ENCODE measurements around the gene TPSAB1. TPM values are rescaled to one million over a fixed set of nuclear protein-coding genes. Genes with fewer than 3 reads are reported as not detected.
"Not testable (repeated sequence)": the region's sequence is repeated elsewhere in the genome, so short reads cannot be mapped to it uniquely, and the experiment has no call there.

Gene TPSAB1
- total RNA-seq, 5 donors from 2014 or later (not counting 1 experiment from before 2014, with no cell fraction given): 0.39 to 1.6 (median 1.2) TPM; not detected in 2

GRCh38 chr16:1243907-1244850 is 3.7 kb downstream of the TPSAB1 start:
- H3K4me3 ChIP-seq (ENCODE audit: control insufficient read depth in 1 of 2, extremely low read depth in 1 of 2, low read length in 1 of 2); ATAC-seq (replicated peaks in 1 of 4); H3K9me3 ChIP-seq; H3K4me1 Mint-ChIP-seq; H3K27ac ChIP-seq (ENCODE audit: low read length); H3K4me3 Mint-ChIP-seq; H3K36me3 Mint-ChIP-seq; DNase-seq; H3K36me3 ChIP-seq (ENCODE audit: control insufficient read depth in 2 of 2, extremely low read depth in 1 of 2, insufficient read depth in 1 of 2, low read length in 1 of 2); POLR2A ChIA-PET; H3K27ac Mint-ChIP-seq; H3K9me3 Mint-ChIP-seq; CTCF ChIA-PET; H3K27me3 Mint-ChIP-seq: not testable (repeated sequence)
- WGBS (ENCODE audit: insufficient coverage): 69% methylated on average over 12 of the region's 32 CpGs
- Histone ChIP-seq H3K4me1 (ENCODE audit: control insufficient read depth in 1 of 2, extremely low read depth in 1 of 2, insufficient read depth in 2 of 2, low read length in 2 of 2) (peaks cover 0 to 11% of the 10 kb centered on the region in 2 experiments), H3K27me3 (replicated peaks in 1 of 2; ENCODE audit: control insufficient read depth in 2 of 2, extremely low read depth in 1 of 2, insufficient read depth in 2 of 2, low read length in 1 of 2) (peaks cover 0 to 24% of the 10 kb centered on the region in 2 experiments)

GRCh38 chr16:1244881-1245280 is 4.4 kb downstream of the TPSAB1 start:
- 60% methylated on average over 5 of the region's 12 CpGs for WGBS (ENCODE audit: insufficient coverage)
- ATAC-seq (replicated peaks in 1 of 4) (peak in 2 of 4 experiments; percentile 35 to 42), DNase-seq (peak in 8 of 35 experiments; percentile 13 to 35 (median 20))
- CTCF ChIA-PET: no interaction called here
- H3K27me3 ChIP-seq (replicated peaks in 1 of 2; ENCODE audit: control insufficient read depth in 2 of 2, extremely low read depth in 1 of 2, insufficient read depth in 2 of 2, low read length in 1 of 2): peaks cover 0 to 24% of the 10 kb centered on the region in 2 experiments
- no peak overlapping the region for H3K4me3 Mint-ChIP-seq
- no peak overlapping the region for H3K27ac ChIP-seq (ENCODE audit: low read length)
- no peaks in the 10 kb centered on the region for H3K36me3 ChIP-seq (ENCODE audit: control insufficient read depth in 2 of 2, extremely low read depth in 1 of 2, insufficient read depth in 1 of 2, low read length in 1 of 2)
- H3K27ac Mint-ChIP-seq: no peak overlapping the region
- peaks cover 0 to 11% of the 10 kb centered on the region in 2 experiments for H3K4me1 ChIP-seq (ENCODE audit: control insufficient read depth in 1 of 2, extremely low read depth in 1 of 2, insufficient read depth in 2 of 2, low read length in 2 of 2)
- H3K9me3 Mint-ChIP-seq: no peaks in the 10 kb centered on the region
- POLR2A ChIA-PET: no interaction called here
- H3K4me3 ChIP-seq (ENCODE audit: control insufficient read depth in 1 of 2, extremely low read depth in 1 of 2, low read length in 1 of 2): no peak overlapping the region
- H3K36me3 Mint-ChIP-seq: no peaks in the 10 kb centered on the region
- no peaks in the 10 kb centered on the region for H3K9me3 ChIP-seq
- H3K4me1 Mint-ChIP-seq: peaks cover 0 to 5% (median 0%) of the 10 kb centered on the region in 3 donors
- peaks cover 0 to 9% of the 10 kb centered on the region in 2 donors for H3K27me3 Mint-ChIP-seq

GRCh38 chr16:1245452-1246020 is 5.0 kb downstream of the TPSAB1 start:
- Mint-ChIP-seq H3K36me3 (no peaks in the 10 kb centered on the region), H3K27ac (no peak overlapping the region), H3K4me1 (peaks cover 0 to 5% (median 0%) of the 10 kb centered on the region in 3 donors), H3K9me3 (no peaks in the 10 kb centered on the region), H3K27me3 (peaks cover 0 to 9% of the 10 kb centered on the region in 2 donors), H3K4me3 (no peak overlapping the region)
- Histone ChIP-seq H3K27ac (ENCODE audit: low read length) (no peak overlapping the region), H3K27me3 (replicated peaks in 1 of 2; ENCODE audit: control insufficient read depth in 2 of 2, extremely low read depth in 1 of 2, insufficient read depth in 2 of 2, low read length in 1 of 2) (peaks cover 0 to 24% of the 10 kb centered on the region in 2 experiments), H3K9me3 (no peaks in the 10 kb centered on the region), H3K4me1 (ENCODE audit: control insufficient read depth in 1 of 2, extremely low read depth in 1 of 2, insufficient read depth in 2 of 2, low read length in 2 of 2) (peaks cover 0 to 11% of the 10 kb centered on the region in 2 experiments), H3K4me3 (ENCODE audit: control insufficient read depth in 1 of 2, extremely low read depth in 1 of 2, low read length in 1 of 2) (no peak overlapping the region), H3K36me3 (ENCODE audit: control insufficient read depth in 2 of 2, extremely low read depth in 1 of 2, insufficient read depth in 1 of 2, low read length in 1 of 2) (no peaks in the 10 kb centered on the region)
- DNase-seq: no peak
- ChIA-PET CTCF (no interaction called here), POLR2A (no interaction called here)
- no peak for ATAC-seq (replicated peaks in 1 of 4)
- 8% methylated on average over 14 of the region's 22 CpGs for WGBS (ENCODE audit: insufficient coverage)

GRCh38 chr16:1247903-1248537 is 7.5 kb downstream of the TPSAB1 start:
- CTCF ChIA-PET; DNase-seq; H3K36me3 Mint-ChIP-seq; POLR2A ChIA-PET; H3K27ac ChIP-seq (ENCODE audit: low read length); H3K36me3 ChIP-seq (ENCODE audit: control insufficient read depth in 2 of 2, extremely low read depth in 1 of 2, insufficient read depth in 1 of 2, low read length in 1 of 2); H3K4me3 Mint-ChIP-seq; H3K4me1 Mint-ChIP-seq; ATAC-seq (replicated peaks in 1 of 4); H3K9me3 ChIP-seq; H3K27ac Mint-ChIP-seq; H3K4me3 ChIP-seq (ENCODE audit: control insufficient read depth in 1 of 2, extremely low read depth in 1 of 2, low read length in 1 of 2); H3K27me3 Mint-ChIP-seq; H3K9me3 Mint-ChIP-seq: not testable (repeated sequence)
- H3K4me1 ChIP-seq (ENCODE audit: control insufficient read depth in 1 of 2, extremely low read depth in 1 of 2, insufficient read depth in 2 of 2, low read length in 2 of 2): peaks cover 0 to 11% of the 10 kb centered on the region in 2 experiments
- peaks cover 0 to 24% of the 10 kb centered on the region in 2 experiments for H3K27me3 ChIP-seq (replicated peaks in 1 of 2; ENCODE audit: control insufficient read depth in 2 of 2, extremely low read depth in 1 of 2, insufficient read depth in 2 of 2, low read length in 1 of 2)
- WGBS (ENCODE audit: insufficient coverage): 91% methylated on average over 11 of the region's 14 CpGs

- DNase-seq; H3K4me3 ChIP-seq (ENCODE audit: control insufficient read depth in 1 of 2, extremely low read depth in 1 of 2, low read length in 1 of 2); H3K9me3 ChIP-seq; POLR2A ChIA-PET; H3K4me3 Mint-ChIP-seq; H3K36me3 ChIP-seq (ENCODE audit: control insufficient read depth in 2 of 2, extremely low read depth in 1 of 2, insufficient read depth in 1 of 2, low read length in 1 of 2); H3K27me3 Mint-ChIP-seq; H3K27ac Mint-ChIP-seq; H3K27ac ChIP-seq (ENCODE audit: low read length); H3K9me3 Mint-ChIP-seq; H3K36me3 Mint-ChIP-seq; H3K4me1 Mint-ChIP-seq; CTCF ChIA-PET: not testable (repeated sequence)
- Histone ChIP-seq H3K4me1 (ENCODE audit: control insufficient read depth in 1 of 2, extremely low read depth in 1 of 2, insufficient read depth in 2 of 2, low read length in 2 of 2) (peaks cover 0 to 11% of the 10 kb centered on the region in 2 experiments), H3K27me3 (replicated peaks in 1 of 2; ENCODE audit: control insufficient read depth in 2 of 2, extremely low read depth in 1 of 2, insufficient read depth in 2 of 2, low read length in 1 of 2) (peaks cover 0 to 21% of the 10 kb centered on the region in 2 experiments)
- peak; percentile 71 to 86 (median 78) for ATAC-seq (replicated peaks in 1 of 4)
- WGBS (ENCODE audit: insufficient coverage): no CpG with 5 or more reads among the region's 43 CpGs
These were observed 8.7 kb downstream of the TPSAB1 start for GRCh38 chr16:1249031-1249755.

Data from T-cell (primary cell).